Sciatic nerve (tissue), 2 donors: ENCODE measurements around the gene KIF6. TPM values are rescaled to one million over a fixed set of nuclear protein-coding genes. Genes with fewer than 3 reads are reported as not detected.

Source experiments
- ATAC-seq: fragments of 200-7000 bp; cut with Tn5 transposase; one replicate; pipeline ENCODE4 v1.9.1; 2020; ENCODE audit warnings: mild to moderate bottlenecking, moderate library complexity
- DNase-seq: peaks from one replicate; pipeline ENCODE4 v3.0.0-alpha.2; 2020; ENCODE audit warnings: low spot score
- intact Hi-C: fragments of 100-400 bp; cut with DNase I; formaldehyde crosslinking; loops from one replicate; pipeline ENCODE4 v1.14.2; 2022
- total RNA-seq: library from RNA; stranded (reverse); fragmentation: NEBNext Ultra II Directional; extraction: Animal tissue kit (Norgen Biotek cat#: 25700); gene quantifications from one replicate; pipeline ENCODE4 v1.2.1, GENCODE V29; 2021
- donor health status: DM: no; HTN: no; CAD: no.
- donor health status: DM: no; HTN: no; CAD: no.

Gene KIF6, protein sequence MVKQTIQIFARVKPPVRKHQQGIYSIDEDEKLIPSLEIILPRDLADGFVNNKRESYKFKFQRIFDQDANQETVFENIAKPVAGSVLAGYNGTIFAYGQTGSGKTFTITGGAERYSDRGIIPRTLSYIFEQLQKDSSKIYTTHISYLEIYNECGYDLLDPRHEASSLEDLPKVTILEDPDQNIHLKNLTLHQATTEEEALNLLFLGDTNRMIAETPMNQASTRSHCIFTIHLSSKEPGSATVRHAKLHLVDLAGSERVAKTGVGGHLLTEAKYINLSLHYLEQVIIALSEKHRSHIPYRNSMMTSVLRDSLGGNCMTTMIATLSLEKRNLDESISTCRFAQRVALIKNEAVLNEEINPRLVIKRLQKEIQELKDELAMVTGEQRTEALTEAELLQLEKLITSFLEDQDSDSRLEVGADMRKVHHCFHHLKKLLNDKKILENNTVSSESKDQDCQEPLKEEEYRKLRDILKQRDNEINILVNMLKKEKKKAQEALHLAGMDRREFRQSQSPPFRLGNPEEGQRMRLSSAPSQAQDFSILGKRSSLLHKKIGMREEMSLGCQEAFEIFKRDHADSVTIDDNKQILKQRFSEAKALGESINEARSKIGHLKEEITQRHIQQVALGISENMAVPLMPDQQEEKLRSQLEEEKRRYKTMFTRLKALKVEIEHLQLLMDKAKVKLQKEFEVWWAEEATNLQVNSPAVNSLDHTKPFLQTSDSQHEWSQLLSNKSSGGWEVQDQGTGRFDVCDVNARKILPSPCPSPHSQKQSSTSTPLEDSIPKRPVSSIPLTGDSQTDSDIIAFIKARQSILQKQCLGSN
- total RNA-seq: 0.53 TPM

DNA sequence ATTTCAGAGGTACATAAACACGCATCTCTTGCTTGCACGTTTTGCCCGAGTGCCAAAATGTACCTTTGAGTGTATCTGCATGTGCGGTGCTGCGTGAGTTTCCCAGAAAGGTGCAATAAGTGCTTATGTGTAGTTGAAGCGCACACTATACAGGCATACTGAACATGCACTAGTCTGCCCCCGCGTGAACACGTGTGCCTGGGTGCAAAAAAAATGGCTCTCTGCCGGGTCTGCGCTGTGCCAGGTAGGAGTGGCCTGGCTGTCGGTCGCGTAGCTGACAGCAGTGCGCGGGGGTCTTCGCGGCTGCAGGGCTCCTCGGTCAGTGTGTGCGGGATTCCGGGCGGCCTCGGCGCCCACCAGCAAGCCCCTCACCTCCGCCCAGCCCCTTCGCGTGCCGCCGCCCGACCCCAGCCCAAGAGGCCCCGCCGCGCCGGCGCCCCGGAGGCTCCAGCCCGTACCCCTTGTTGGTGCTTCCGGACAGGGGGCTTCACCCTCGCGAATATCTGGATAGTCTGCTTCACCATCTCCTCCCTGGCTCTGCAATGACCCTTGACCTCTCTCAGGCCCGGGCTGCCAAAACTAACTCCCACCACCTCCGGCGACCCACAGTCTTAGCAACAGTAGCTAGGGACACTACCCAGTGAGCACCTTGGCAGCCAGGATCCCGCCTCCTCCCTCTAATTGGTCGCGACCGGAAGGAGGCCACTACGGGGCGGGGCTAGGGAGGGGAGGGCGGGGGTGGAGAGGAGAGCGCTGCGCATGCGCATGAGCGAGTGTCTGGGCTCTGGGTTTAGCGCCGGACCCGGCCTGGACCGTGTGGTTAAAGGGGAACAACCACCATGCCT is at the start of gene KIF6:
KIF6 (minus strand) TSS at position 622 of the 845 bp plus-strand sequence; CDS start at position 524, 98 bp downstream.
- peak; percentile 99 for ATAC-seq
- DNase-seq: peak; percentile 94
- intact Hi-C loops: no loop called here

GRCh38 chr6:39773782-39774181 is 48.6 kb upstream of the KIF6 start:
- no peak for DNase-seq
- ATAC-seq: peak; percentile 40
- intact Hi-C loops: no loop called here

GRCh38 chr6:39772559-39773273 is 47.5 kb upstream of the KIF6 start:
- DNase-seq: no peak
- intact Hi-C loops: no loop called here

GRCh38 chr6:39770446-39770845 is 45.2 kb upstream of the KIF6 start:
- intact Hi-C loops: no loop called here
- ATAC-seq (no peak), DNase-seq (no peak)

More at GRCh38 chr6:39772559-39773273, 47.5 kb upstream of the KIF6 start:
- peak; percentile 37 for ATAC-seq

DNA sequence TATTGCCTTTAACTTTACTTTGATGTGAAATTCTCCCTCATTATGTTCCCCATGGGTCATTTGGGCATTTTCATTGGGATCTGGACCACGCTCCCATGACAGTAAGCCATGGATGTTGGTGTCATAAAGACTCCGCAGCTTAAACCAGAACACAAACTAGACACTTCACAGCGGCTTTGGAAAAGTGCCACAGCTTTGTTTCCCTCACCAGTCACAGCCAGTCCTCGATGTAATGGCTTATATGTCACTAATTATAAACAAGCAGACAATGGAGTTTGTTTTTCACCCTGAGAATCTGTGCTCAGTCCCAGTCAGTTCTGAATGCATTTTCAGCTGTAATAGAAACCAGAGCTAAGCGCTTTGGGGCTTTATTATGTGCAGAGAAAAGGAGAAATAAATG is 43.8 kb upstream of the KIF6 start:
- no peak for DNase-seq
- intact Hi-C loops: no loop called here
- no peak for ATAC-seq

- DNase-seq (no peak), ATAC-seq (peak; percentile 91)
- intact Hi-C loops: no loop called here
Measured at GRCh38 chr6:39765508-39766065, 40.4 kb upstream of the KIF6 start.

DNA sequence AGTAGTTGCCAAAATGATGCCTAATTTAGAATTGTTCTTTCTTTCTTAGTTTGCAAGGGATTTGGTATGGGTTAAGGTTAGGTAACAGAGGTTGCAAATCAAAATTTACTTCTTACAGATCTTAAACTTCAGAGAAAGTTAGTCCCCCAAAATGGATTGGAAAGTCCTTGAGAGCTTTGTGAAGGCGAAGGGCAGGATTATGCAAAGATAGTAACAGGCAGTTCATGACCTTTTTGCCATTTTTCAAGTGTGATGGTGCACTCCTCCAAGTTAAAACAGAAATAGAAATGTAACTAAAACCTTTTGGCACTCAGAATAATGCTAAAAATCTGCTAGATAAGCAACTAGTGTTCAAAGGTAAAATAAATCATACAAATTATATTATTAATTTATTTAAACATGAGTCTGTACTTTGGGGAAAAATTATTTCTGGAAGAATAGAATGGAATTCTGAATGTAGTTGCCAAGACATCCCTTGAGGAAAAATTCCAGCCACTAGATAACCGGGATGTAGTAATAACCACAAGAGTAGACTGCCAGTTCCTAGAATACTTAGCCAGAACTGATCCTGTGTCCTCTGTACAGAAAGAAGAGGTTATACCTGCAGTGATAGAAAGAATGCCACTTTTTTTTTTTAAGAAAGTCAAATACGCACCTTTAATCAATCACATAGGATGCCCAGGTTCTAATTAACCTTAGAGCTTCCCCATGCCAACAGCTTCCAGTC is 35.2 kb upstream of the KIF6 start:
- DNase-seq (no peak), ATAC-seq (peak; percentile 80)
- intact Hi-C loops: no loop called here

GRCh38 chr6:39758905-39759605 is 33.8 kb upstream of the KIF6 start:
- intact Hi-C loops: no loop called here
- ATAC-seq (no peak), DNase-seq (no peak)

DNA sequence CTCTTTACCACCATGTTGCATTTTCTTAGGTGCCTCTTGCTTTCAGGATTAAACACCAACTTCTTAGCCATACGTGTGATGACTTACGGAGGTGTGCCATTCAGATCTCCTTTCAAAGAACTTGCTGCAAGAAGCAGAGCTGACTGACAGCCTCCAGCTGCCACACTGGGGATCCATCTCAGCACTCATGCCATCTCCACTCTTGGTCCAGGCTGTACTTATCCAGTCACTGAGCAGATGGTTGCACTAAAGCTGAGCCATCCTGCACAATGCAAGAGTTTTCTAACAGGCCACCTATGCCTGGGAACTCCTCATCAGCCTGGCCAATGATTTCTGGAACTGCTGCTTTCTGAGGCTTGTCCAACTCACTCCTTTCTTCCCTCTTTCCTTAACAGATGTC is 31.4 kb upstream of the KIF6 start:
- no peak for DNase-seq
- ATAC-seq: no peak
- intact Hi-C loops: no loop called here

- DNase-seq (no peak), ATAC-seq (no peak)
- intact Hi-C loops: no loop called here
Measured at GRCh38 chr6:39755231-39755630, 30.0 kb upstream of the KIF6 start.

GRCh38 chr6:39754514-39755115 is 29.4 kb upstream of the KIF6 start:
- ATAC-seq (peak; percentile 27), DNase-seq (peak; percentile 73)
- intact Hi-C loops: no loop called here

- ATAC-seq (peak; percentile 95), DNase-seq (no peak)
- intact Hi-C loops: no loop called here
Measured at GRCh38 chr6:39753725-39754045, 28.5 kb upstream of the KIF6 start.

GRCh38 chr6:39752835-39753724 is 27.9 kb upstream of the KIF6 start:
- intact Hi-C loops: no loop called here
- DNase-seq (no peak), ATAC-seq (peak; percentile 56)

DNA sequence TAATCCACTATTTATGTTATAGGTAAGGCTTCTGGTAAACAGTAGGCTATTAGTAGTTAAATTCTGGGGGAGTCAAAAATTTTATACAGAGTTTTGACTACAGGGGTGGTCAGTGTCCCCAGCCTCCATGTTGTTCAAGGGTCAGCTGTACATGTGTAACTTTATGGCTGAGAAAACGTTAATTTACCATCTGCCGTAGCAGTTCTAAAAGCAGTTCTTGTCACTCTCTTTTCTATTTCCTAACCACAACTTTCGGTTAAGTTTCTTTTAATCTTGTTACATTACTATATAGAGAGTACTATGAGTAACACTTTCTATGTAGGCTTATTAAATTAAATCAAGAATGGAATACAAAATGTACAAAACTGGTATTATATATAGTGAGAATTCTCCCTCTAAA is 21.6 kb upstream of the KIF6 start:
- DNase-seq (no peak), ATAC-seq (no peak)
- intact Hi-C loops: no loop called here

DNA sequence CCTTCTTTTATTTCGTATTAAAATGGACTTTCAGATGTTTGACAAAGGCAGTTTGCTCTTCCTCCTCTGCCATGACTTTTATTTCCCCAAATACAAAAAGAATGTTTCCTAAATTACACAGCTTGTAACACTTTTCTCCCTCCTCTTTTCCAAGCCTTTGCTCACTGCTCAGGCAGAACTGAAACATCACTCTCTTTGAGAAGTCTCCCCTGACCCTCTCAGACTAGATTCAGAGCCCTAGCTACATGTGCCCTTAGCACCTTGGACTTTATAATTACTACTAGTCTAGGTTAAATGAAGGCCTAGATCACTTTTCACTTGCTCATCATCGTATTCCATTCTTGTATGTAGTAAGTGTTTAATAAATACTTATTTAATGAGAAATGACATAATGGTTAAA is 8.5 kb upstream of the KIF6 start:
- ATAC-seq: no peak
- intact Hi-C loops: no loop called here

DNA sequence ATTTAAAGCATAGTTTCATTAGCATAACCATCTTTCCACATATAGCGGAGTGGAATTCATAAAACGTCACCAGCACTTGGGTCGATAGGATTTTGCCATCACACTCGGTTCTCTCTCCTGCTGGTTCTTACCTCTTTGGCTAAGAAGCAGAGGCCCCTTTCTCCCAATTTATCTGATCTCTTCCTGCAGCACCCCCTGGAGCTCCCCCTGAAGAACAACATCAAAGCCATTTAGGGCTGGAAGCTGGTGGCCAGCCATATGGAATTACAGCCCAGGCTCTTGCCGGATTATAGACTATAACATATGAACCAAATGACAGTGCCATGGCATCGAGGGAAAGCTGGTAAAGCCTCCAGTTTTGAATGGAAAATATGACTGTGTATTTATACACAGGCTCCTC is 6.4 kb upstream of the KIF6 start:
- intact Hi-C loops: no loop called here
- no peak for DNase-seq
- no peak for ATAC-seq

More for the DNA sequence above, 8.5 kb upstream of the KIF6 start:
- DNase-seq: no peak
